ENCODE measurements around the gene DNAJB14. TPM values are rescaled to one million over a fixed set of nuclear protein-coding genes. Genes with fewer than 3 reads are reported as not detected.

DNAJB14 gene
- total RNA-seq, 1 experiment from 2014 or later, result 39.9 TPM

DNA sequence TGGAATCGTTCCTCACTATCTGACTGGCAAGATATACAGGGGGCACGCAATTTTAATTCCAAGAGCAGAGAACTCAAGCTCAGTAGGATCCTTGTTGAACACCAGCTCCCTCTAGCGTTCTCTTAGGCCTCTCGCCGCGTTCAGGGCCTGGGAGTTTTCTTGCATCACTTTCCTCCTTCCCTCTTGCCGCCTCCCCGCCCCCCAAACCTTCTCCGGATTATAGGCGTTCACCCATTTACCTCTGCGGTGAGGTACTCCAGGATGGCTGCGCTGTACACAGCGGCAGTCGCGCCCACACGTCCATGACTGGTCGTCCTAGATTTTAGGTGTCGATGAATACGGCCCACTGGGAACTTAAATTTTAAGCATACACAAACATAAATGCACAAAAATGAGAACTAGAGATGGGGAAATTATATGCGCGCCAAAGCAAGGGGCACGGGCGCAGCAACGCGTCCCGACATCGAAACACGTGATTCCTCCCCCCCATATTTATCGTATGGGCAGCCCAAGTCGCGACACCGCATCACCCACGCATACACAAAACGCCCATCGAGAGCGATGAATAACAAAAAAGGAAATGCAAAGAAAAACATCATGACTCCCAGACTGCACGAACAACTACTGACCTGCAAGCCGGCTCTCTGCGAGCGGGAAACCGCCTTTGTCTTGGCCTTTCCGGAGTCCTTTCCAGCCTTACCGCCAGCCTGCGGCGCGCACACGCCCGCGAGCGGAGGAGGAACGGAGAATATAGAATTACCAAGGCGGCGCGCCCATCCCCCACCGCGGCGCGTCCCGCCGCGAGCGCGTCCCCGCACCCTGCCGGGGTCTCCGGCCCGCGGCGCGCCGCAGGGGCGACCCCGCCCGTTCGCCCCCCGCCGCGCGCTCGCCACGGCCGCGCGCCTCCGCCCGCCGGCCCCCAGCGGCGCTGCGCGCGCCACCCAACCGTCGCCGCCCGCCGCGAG lies 2.9 kb upstream of the DNAJB14 start (continued):
- TF ChIP-seq, protein P1, sequence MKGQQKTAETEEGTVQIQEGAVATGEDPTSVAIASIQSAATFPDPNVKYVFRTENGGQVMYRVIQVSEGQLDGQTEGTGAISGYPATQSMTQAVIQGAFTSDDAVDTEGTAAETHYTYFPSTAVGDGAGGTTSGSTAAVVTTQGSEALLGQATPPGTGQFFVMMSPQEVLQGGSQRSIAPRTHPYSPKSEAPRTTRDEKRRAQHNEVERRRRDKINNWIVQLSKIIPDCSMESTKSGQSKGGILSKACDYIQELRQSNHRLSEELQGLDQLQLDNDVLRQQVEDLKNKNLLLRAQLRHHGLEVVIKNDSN (CRISPR knock-in tag; IDR thresholded peaks at IDR 0.05), result peak; percentile 68; the same call in 1 of the 2 replicates
- TF ChIP-seq, protein P2, sequence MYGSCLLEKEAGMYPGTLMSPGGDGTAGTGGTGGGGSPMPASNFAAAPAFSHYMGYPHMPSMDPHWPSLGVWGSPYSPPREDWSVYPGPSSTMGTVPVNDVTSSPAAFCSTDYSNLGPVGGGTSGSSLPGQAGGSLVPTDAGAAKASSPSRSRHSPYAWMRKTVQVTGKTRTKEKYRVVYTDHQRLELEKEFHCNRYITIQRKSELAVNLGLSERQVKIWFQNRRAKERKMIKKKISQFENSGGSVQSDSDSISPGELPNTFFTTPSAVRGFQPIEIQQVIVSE (CRISPR knock-in tag; IDR thresholded peaks at IDR 0.05; ENCODE audit: borderline replicate concordance), result 0 out of 2 replicates have a peak, but pooled peaks have one; percentile 18
- TF ChIP-seq NR1H2 (CRISPR knock-in tag; IDR thresholded peaks at IDR 0.05) (no peak), ZNF423 (CRISPR knock-in tag; IDR thresholded peaks at IDR 0.05) (peak; percentile 56; the same call in 1 of the 2 replicates), ELF4 (CRISPR knock-in tag; IDR thresholded peaks at IDR 0.05; ENCODE audit: low read depth) (no peak), PRRX2 (CRISPR knock-in tag; IDR thresholded peaks at IDR 0.05) (peak; percentile 14), TP53 (CRISPR knock-in tag; IDR thresholded peaks at IDR 0.05) (no peak), GRHL2 (CRISPR knock-in tag; IDR thresholded peaks at IDR 0.05; ENCODE audit: insufficient replicate concordance, severe bottlenecking) (no peak), EMX1 (CRISPR knock-in tag; IDR thresholded peaks at IDR 0.05) (peak; percentile 75; the same call in 1 of the 2 replicates), NR2C2 (CRISPR knock-in tag; IDR thresholded peaks at IDR 0.05) (0 out of 2 replicates have a peak, but pooled peaks have one; percentile 21), FOXK1 (CRISPR knock-in tag; IDR thresholded peaks at IDR 0.05) (peak; percentile 34), ZNF263 (CRISPR knock-in tag; IDR thresholded peaks at IDR 0.05; ENCODE audit: low read depth) (no peak), ZNF416 (CRISPR knock-in tag; IDR thresholded peaks at IDR 0.05) (peak; percentile 88), NFE2L1 (CRISPR knock-in tag; IDR thresholded peaks at IDR 0.05) (peak; percentile 61; the same call in 1 of the 2 replicates), ZNF232 (CRISPR knock-in tag; IDR thresholded peaks at IDR 0.05) (0 out of 2 replicates have a peak, but pooled peaks have one; percentile 7), ZNF121 (CRISPR knock-in tag; IDR thresholded peaks at IDR 0.05) (no peak)
- TF ChIP-seq, protein P3, sequence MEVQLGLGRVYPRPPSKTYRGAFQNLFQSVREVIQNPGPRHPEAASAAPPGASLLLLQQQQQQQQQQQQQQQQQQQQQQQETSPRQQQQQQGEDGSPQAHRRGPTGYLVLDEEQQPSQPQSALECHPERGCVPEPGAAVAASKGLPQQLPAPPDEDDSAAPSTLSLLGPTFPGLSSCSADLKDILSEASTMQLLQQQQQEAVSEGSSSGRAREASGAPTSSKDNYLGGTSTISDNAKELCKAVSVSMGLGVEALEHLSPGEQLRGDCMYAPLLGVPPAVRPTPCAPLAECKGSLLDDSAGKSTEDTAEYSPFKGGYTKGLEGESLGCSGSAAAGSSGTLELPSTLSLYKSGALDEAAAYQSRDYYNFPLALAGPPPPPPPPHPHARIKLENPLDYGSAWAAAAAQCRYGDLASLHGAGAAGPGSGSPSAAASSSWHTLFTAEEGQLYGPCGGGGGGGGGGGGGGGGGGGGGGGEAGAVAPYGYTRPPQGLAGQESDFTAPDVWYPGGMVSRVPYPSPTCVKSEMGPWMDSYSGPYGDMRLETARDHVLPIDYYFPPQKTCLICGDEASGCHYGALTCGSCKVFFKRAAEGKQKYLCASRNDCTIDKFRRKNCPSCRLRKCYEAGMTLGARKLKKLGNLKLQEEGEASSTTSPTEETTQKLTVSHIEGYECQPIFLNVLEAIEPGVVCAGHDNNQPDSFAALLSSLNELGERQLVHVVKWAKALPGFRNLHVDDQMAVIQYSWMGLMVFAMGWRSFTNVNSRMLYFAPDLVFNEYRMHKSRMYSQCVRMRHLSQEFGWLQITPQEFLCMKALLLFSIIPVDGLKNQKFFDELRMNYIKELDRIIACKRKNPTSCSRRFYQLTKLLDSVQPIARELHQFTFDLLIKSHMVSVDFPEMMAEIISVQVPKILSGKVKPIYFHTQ (CRISPR knock-in tag; IDR thresholded peaks at IDR 0.05), result 0 out of 2 replicates have a peak, but pooled peaks have one; percentile 43

DNA sequence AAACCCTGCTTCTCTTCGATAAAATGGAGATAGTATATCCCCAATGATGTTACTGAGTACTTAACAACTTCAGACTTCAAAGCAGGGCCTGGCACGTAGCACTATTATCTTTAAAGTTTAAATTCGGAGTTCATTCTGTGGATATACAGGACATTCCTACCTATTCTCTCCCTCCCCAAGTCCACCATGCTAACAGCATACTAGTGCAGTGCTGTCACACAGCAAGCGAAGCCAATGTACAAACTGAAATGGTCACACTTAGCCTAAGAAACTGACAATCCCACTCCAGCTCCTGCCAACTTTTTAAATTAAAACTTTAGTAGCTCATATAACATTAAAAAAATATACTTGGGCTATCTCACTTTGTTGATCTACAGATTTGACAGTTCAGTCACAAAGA lies 1.2 kb upstream of the DNAJB14 start:
- Mint-ChIP-seq H3K36me3 (peaks cover 3% of the 10 kb centered on the region; the same call in 1 of the 2 replicates), H3K9me3 (no peaks in the 10 kb centered on the region), H3K27ac (peak overlapping the region; percentile 98), H3K4me3 (no peak overlapping the region), H3K4me1 (peaks cover 26% of the 10 kb centered on the region), H3K27me3 (ENCODE audit: low read depth) (no peaks in the 10 kb centered on the region)
- no peak for DNase-seq (ENCODE audit: low spot score)
- ChIA-PET CTCF (interaction anchor here (1.4 kb wide), 1 partner anchor 146 kb away, joined by 4 read pairs; no protein-coding TSS in a partner anchor), POLR2A (interaction anchor here (2.0 kb wide), 1 partner anchor 53 kb away, joined by 10 read pairs; the partner anchor contains the start of gene LAMTOR3)
- ATAC-seq, result no peak
- TF ChIP-seq ZNF416 (CRISPR knock-in tag; IDR thresholded peaks at IDR 0.05) (peak; percentile 62; the same call in 1 of the 2 replicates), SMAD3 (CRISPR knock-in tag; IDR thresholded peaks at IDR 0.05; ENCODE audit: borderline replicate concordance) (no peak)
- TF ChIP-seq, protein P4, sequence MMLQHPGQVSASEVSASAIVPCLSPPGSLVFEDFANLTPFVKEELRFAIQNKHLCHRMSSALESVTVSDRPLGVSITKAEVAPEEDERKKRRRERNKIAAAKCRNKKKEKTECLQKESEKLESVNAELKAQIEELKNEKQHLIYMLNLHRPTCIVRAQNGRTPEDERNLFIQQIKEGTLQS (CRISPR knock-in tag; conservative IDR thresholded peaks at IDR 0.05), result no peak

Data from WTC11 (cell line).